Kidney glomerular epithelial cell (primary cell): ENCODE measurements around the gene LAMTOR1.

Experiments
- DNase-seq: peaks from one replicate; lab custom pipeline; 2025; lab: John Stamatoyannopoulos, UW

The LAMTOR1 gene

GRCh38 chr11:72119198-72119597, 16.1 kb upstream of the LAMTOR1 start:
- no peak for DNase-seq

GRCh38 chr11:72116019-72116755, 13.1 kb upstream of the LAMTOR1 start:
- DNase-seq, result no peak

- DNase-seq, result no peak
These were observed 11.5 kb upstream of the LAMTOR1 start for GRCh38 chr11:72114570-72114969.

GRCh38 chr11:72112978-72113808, 10.1 kb upstream of the LAMTOR1 start:
- no peak for DNase-seq

GRCh38 chr11:72112143-72112977, 9.3 kb upstream of the LAMTOR1 start, which contains the start of gene ANAPC15:
ANAPC15 (minus strand) TSS chr11:72112695; CDS start chr11:72111276, 1,419 bp downstream.
- peak; percentile 100 for DNase-seq

- DNase-seq, result no peak
These were observed 8.4 kb upstream of the LAMTOR1 start for GRCh38 chr11:72111300-72112142.

GRCh38 chr11:72105888-72106287, 2.8 kb upstream of the LAMTOR1 start, which contains the start of gene TOMT:
TOMT (plus strand) TSS chr11:72105924; CDS start chr11:72105952, 28 bp downstream.
- DNase-seq, result no peak

GRCh38 chr11:72103754-72104167, 664 bp upstream of the LAMTOR1 start:
- DNase-seq, result no peak

- DNase-seq, result peak; percentile 46
These were observed 509 bp downstream of the LAMTOR1 start for GRCh38 chr11:72102631-72102945.

GRCh38 chr11:72102162-72102561, 935 bp downstream of the LAMTOR1 start:
- DNase-seq, result no peak

- DNase-seq, result no peak
These were observed 2.6 kb downstream of the LAMTOR1 start for GRCh38 chr11:72100462-72100861.

- DNase-seq, result no peak
These were observed 3.1 kb downstream of the LAMTOR1 start for GRCh38 chr11:72100009-72100408.

- DNase-seq, result no peak
These were observed 4.4 kb downstream of the LAMTOR1 start for GRCh38 chr11:72098741-72099140.

- DNase-seq, result peak; percentile 24
These were observed 11.8 kb downstream of the LAMTOR1 start for GRCh38 chr11:72091292-72091691.

- DNase-seq, result no peak
These were observed 14.9 kb downstream of the LAMTOR1 start for GRCh38 chr11:72088076-72088808.

GRCh38 chr11:72085621-72086351, 17.3 kb downstream of the LAMTOR1 start:
- no peak for DNase-seq

GRCh38 chr11:72084965-72085364, 18.1 kb downstream of the LAMTOR1 start:
- DNase-seq, result no peak

GRCh38 chr11:72084076-72084475, 19.0 kb downstream of the LAMTOR1 start:
- DNase-seq, result no peak

GRCh38 chr11:72083414-72083813, 19.7 kb downstream of the LAMTOR1 start:
- no peak for DNase-seq
